GM21737 (cell line): Measurements from ENCODE around the gene HGF.
"Not testable (repeated sequence)": the region's sequence is repeated elsewhere in the genome, so short reads cannot be mapped to it uniquely, and the experiment has no call there.

Experiments used
- ATAC-seq: cut with Tn5 transposase; IDR thresholded peaks from one replicate; pipeline ENCODE4 v1.9.1; 2021; ENCODE audit warnings: mild to moderate bottlenecking, moderate library complexity; ENCODE audit not compliant: unreplicated experiment

Gene HGF

GRCh38 chr7:81769891-81770727, at the start of gene HGF:
Gene HGF (minus strand): TSS chr7:81770047. CDS start chr7:81769971, 76 bp downstream.
- ATAC-seq, result no peak

- no peak for ATAC-seq
Observed at GRCh38 chr7:81816312-81816711, 46.5 kb upstream of the HGF start.

- not testable (repeated sequence) for ATAC-seq
Observed at GRCh38 chr7:81812866-81813476, 43.1 kb upstream of the HGF start.

- no peak for ATAC-seq
Observed at GRCh38 chr7:81811956-81812865, 42.4 kb upstream of the HGF start.

- ATAC-seq, result no peak
Observed at GRCh38 chr7:81810476-81811155, 40.8 kb upstream of the HGF start.

- ATAC-seq, result not testable (repeated sequence)
Observed at GRCh38 chr7:81808310-81808709, 38.5 kb upstream of the HGF start.

GRCh38 chr7:81803267-81803666, 33.4 kb upstream of the HGF start:
- no peak for ATAC-seq

DNA sequence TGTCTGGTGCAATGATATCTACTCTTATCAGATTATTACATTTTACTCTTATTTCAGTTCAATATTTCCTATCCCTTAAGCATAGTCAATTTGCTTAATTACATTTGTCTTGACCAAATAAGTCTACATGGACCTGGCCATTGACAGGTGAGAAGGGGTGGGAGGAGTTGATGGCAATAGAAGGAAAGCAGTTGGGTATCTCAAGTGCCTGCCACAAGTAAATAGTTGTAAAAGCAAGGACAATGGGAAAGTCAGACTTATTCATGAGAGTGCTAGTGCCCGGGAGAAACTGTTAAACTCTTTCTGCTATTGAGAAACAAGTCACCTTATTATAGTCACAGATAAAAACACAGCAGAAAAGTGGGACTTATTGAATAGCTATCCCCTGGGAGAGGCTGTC, 32.4 kb upstream of the HGF start:
- ATAC-seq, result no peak

- ATAC-seq, result no peak
Observed at GRCh38 chr7:81801532-81801931, 31.7 kb upstream of the HGF start.

DNA sequence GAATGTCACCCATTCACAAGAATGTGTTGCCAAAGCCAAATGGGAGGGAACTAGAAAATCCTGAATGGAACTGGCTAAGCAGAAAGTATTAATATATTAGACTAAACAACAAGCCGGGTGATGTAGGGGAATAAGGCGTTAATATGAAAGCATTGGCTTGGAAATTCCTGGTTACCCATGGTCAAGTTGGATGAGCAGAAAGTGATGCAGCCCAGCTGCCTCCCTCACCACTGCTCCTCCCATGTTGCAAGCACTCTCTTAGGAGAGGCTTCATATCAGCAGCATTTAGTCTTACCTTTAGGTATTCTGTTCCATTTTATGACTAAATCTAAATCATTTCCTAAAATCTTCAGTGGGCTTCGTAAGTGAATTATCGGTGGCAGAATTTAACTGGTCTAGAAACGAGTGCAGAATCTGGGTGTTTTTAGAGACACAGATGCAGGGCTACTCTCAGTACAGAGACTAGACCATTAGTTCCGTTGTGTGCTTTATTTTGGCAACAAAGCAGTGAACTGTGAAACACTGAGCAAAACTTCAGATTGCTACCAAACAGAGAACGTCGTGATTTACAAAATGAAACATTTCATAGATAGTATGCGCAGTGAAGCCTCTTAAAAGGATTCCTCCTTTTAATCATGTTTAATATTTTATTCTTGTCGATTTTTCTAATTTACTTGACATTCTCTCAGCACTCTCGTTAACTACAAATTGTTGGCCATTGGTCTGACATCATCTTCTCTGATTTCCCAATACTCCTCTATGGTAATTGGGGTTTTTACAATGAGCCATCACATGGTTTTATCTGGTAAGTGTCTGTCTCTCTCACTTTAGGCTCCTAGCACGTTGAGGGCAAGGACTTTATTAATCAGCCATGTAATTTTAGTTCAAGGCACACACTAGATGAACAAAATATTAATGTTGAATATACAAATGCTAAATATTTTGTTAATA, 22.0 kb upstream of the HGF start:
- no peak for ATAC-seq

DNA sequence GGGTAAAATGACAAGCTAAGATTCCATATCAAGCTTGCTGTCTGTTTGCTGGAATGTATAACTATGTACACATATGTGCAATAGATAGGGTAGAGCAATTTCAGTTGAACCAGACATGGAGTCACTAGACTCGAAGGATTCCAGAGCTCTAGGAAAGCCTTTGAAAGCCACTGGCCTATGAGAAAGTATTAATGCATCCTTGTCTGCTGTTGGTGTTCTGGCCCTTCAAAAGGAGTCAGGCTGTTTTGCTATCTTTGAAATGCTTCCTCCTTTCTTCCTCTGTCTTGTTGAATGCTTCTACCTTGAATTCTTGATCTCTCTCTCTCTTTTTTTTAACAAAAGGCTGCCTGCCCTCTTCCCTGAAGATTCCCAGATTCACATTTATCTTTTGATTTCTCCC, 20.8 kb upstream of the HGF start:
- ATAC-seq, result no peak

GRCh38 chr7:81790120-81790500, 20.3 kb upstream of the HGF start:
- no peak for ATAC-seq

- no peak for ATAC-seq
Observed at GRCh38 chr7:81789406-81790119, 19.7 kb upstream of the HGF start.

GRCh38 chr7:81788246-81788645, 18.4 kb upstream of the HGF start:
- no peak for ATAC-seq

- no peak for ATAC-seq
Observed at GRCh38 chr7:81783818-81784217, 14.0 kb upstream of the HGF start.

GRCh38 chr7:81780914-81781693, 11.3 kb upstream of the HGF start:
- ATAC-seq, result no peak

- ATAC-seq, result no peak
Observed at GRCh38 chr7:81779706-81780105, 9.9 kb upstream of the HGF start.

DNA sequence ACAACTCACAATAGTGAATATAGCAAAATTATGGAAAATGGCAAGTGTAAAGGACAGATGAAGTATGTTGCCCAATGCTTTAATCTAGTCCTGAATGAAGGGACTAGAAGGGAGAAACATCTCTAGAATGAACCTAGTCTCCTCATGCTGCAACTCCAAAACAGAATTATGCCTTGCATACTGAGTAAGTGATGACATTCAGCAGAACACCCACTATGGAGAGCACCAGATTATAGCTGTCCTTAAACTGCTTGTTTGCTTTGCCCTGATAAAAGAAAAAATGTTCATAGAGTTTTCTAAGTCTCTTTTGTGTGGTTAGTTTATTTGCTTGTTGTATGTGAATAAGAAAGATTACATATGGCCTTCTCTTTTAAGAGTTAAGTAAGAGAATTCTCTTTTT, 7.8 kb upstream of the HGF start:
- no peak for ATAC-seq
